Left colon (tissue), 2 donors: ENCODE results near the gene NOC4L. TPM values are rescaled to one million over a fixed set of nuclear protein-coding genes. Genes with fewer than 3 reads are reported as not detected.

Experiments
- ATAC-seq: fragments of 200-7000 bp; cut with Tn5 transposase; one replicate; pipeline ENCODE4 v1.9.1; 2020; ENCODE audit warnings: mild to moderate bottlenecking, moderate library complexity
- DNase-seq, 2 donors: peaks; one replicate each; pipeline ENCODE4 v3.0.0-alpha.2; 2020
- intact Hi-C, 2 donors: fragments of 100-400 bp; cut with DNase I in 1 of 2; cut with micrococcal nuclease in 1 of 2; formaldehyde crosslinking; loops; one replicate each; pipeline versions ENCODE4 v1.11.2 to v1.14.0; 2022; cut with DNase I, micrococcal nuclease
- total RNA-seq, 2 donors: library from RNA; stranded (reverse); fragmentation: NEBNext Ultra II Directional; extraction: Animal tissue kit (Norgen Biotek cat#: 25700); gene quantifications; one replicate each; pipeline ENCODE4 v1.2.1, GENCODE V29; 2021
- donor health status: DM: no; HTN: no; CAD: no.
- donor health status: DM: yes; HTN: yes; CAD: no.

Gene NOC4L
- total RNA-seq, 2 donors from 2014 or later, result 13.3 to 19.9 TPM

DNA sequence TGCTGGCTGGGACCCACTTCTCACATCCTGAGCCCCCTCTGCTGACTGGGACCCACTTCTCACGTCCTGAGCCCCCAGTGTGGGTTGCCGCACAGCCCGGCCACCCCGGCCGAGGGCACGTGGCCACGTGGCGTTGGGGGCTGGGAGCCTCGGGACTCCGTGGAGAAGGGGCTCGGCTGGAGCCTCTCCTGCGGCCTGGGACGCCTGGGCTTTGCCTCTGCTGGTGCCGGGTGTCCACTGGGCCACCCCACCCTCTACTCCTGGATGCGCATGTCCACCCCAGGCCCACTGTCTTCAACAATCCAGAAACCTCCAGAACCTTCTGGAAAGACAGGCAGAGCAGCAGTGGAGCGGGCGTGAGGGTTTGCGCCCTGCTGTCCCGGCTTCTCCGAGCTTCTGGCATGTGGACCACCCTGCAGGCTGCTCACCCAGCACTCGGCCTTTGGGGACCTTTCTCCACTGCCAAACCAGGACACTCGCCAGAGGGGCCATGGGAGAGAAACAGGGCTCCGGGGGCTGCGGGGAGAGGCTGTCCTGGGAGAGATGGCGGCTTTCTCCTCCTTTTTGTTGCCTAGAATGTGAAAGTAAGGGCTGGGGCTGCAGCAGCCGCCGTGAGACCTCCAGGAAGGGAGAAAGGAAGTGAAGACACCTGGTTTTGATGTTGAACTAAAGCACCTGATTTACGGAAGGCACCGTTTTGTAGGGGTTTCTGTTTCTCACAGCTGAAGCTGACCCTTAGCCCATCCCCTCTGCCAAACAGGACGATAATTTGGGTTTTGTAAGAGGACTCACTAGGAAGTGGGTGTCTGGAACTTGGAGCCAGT, 30.0 kb downstream of the NOC4L start:
- intact Hi-C loops, result no loop called here
- ATAC-seq (no peak), DNase-seq (no peak)

DNA sequence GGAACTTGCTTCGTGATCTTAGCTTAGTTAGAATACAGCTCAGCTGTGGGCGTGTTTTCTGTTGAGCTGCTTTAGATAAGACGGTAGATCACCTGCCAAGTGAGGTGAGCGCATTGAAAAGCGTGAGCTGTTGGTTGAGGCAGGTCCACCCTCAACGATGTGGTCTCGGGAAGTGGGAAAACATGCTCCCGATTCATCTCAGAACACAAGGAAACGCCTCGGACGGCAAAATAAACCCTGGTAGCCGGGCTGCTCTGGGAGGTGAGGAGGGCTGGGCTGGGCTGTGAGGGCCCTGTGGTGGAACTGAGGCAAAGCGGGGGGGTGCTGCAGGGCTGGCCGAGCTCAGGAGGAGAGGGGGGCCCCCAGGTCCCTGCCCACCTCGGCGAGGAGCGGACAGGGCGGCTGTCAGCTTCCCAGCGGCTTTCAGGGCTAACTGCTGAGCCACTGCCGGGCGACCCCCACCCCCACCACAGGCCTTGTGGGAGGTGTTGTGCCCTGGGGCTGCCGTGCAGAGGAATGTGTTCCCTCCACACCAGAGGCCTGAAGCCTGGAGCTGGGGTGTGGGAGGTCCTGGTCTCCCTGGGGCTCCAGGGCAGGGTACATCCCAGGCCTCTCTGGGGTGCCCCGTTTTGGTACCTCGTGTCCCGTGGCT, 30.7 kb downstream of the NOC4L start:
- intact Hi-C loops, result no loop called here
- peak; percentile 44 for ATAC-seq

DNA sequence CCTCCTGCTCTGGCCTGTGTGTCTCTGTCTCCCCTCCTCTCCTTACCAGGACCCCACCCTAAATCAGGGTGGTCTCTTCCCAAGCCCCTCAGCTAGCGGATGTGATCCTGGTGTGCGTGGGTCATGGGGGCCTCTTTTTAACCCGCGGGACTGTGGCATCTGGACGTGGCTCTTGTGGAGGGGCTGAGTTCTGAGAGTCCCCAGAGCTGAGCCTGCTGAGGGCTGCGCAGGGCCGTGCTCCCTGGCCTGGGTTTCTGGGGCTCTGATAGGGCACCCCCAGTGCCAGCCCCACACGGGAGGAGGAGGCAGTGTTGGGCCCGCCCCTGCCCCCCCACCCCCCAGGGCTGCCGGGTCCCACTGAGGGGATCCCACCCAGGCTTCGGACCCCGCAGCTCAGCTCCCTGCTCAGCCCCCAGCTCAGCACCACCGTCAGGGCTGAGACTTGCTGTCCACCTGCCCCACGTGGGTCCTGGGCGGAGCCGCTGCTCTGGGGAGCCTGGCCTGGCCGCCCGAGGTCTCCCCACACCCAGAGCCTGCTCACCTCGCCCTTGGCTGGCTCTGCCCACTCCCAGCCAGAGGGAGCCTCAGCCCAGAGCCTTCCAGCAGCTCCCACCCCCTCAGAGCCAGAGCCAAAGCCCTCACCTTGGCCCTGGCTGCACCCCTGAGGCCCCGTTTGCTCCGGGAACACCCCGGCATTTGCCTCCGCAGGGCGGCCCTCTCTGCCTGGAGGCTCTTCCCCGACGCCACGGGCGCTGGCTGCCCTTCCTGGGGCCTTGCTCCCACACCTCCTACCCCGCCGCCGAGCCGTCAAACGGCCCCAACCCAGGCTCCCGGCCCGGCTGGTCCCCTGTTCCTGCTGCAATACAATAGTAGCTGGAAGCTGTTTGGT, 31.5 kb downstream of the NOC4L start:
- no peak for DNase-seq
- intact Hi-C loops, result no loop called here
- peak; percentile 27 for ATAC-seq

More for the DNA sequence above, 30.7 kb downstream of the NOC4L start:
- DNase-seq, result no peak

DNA sequence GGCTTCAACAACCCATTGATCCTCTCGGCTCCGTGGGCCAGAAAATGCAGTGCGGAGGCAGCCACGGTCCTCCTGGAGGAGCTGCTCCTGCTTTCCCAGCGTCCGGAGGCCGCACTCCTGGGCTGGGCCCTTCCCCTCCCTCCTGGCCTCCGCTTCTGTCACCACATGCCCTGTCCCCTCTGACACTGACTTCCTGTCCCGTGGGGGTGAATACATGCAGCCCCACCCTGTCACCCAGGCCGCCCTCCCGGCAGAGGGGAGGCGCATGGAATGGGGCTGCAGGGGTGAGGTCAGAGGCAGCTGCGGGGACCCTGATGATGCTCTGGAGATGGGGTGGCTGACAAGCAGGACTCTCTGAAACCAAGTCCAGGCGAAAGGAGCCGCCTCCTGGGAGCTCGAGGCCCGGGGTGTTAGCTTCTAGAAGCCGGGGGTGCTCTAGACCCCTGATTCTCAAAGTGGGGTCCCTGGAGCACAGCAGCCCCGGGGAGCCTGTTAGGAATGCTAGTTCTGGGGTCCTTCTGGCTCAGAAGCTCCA, 32.2 kb downstream of the NOC4L start:
- intact Hi-C loops, result no loop called here
- no peak for ATAC-seq
- DNase-seq, result no peak

DNA sequence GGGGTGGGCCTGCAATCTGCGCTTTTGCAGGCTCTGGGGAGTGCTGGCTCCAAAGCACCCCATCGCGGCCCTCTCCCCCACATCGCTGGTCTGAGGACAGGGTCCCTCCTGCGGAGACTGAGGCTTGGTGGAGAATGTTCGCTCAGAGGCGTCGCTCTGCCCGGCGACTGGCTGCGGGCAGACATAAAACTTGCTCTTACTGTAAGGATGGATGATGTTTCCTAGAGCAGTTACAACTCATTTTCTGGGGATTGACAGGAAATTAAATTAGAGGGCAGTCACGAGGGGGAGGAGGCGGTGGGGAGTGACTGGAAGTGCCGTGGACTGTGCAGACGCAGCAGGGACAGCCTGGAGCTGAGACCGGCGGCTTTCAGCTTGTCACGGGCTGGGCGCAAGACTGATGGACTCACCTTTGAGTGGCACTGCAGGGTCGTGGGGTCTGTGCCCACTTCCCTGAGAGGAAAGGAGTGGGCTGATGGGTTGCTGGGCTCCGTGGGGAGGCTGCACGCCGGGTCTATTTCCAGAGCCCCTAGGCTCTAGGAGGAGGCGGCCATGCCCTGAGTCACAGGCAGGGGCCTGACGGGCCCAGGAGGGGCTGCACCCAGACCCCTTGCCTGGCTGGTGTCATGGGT, 32.8 kb downstream of the NOC4L start:
- intact Hi-C loops, result no loop called here
- ATAC-seq (no peak), DNase-seq (no peak)

DNA sequence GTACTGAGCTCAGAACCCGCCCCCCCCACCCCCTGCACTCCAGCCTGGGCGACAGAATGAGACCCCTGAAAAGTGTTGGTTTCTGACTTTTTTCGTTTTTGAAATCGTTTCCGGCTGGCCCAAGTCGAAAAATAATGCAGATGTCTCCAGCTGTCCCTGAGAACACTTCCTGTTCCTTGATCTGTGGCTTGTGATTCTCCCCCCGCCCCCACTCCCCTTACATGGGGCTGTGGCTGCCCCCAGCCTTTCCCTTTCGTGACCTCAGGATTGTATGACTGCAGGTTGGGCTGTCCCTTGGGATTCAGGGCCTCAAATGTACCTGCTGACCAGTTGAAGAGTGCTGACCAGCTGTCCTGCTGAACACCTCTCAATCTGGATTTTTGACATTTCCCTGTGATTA, 34.1 kb downstream of the NOC4L start:
- intact Hi-C loops, result no loop called here
- ATAC-seq (no peak), DNase-seq (no peak)

DNA sequence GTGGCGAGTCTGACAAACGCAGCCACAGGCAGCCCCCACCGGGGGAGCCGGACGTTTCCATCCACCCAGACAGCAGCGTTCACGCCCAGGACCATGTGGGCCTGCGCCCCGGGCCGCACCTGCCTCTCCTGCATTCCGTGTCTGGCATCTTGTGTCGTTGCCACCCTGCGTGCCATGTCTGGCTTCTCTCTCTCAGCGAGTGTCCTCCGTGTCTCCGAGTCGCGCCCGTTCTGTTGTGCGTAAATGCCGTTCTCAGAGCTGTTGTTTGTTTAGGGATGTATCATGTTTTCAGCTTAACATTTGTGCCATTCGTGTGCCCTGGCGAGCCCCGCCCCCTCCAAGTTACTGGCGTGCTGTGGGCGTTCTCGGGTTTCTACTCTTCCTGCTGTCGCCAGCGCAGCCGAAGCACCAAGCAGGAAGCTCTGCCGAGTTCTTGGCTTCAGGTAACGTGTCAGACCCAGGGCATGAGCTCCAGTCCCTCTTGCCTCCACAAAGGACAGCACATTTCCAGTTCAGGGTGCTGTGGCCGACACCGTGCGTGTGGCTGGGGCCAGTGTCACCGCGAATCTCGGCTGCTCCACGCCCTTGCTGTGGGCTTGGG, 34.6 kb downstream of the NOC4L start:
- DNase-seq, result peak in 1 of 2 donors; percentile 42
- peak; percentile 81 for ATAC-seq
- intact Hi-C loops, result no loop called here

DNA sequence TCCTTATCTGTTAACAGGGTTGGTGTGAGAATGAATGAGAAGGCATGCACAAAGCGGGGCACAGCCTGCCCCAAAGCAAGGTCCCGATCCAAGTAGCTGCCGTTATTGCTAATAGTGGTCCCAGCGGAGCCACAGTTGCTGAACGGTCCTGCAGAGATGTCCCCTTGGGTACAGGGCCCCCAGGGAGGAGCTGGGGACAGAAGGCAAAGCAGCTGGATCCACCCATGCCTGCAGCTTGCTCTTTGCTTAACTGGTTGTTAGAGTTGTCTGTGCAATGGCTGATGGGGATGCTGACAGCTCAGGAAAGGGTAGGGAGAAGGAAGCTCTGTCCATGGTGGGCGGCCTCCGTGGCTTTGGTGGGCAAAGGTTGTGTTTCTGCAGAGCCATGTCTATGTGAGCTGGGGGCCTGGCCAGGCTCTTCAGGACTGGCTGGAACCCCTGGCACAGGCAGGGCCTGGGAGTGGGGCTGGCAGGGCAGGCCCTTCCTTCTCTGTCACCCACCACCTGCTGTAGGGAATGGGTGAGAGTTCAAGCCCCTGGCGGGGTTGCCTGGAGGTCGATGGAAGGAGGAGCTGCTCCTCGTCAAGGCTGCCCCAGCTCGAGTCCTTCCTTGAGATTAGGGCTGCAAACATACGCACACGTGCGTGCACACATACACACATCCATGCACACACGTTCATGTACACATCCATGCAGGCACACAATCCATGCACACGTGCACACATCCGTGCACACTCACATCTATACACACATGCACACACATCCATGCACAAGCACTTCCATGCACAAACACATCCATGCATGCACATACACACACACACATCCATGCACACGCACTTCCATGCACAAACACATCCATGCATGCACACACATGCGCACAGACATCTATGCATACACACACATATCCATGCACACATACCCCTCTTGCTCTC, 35.4 kb downstream of the NOC4L start:
- intact Hi-C loops, result no loop called here
- ATAC-seq (no peak), DNase-seq (no peak)

DNA sequence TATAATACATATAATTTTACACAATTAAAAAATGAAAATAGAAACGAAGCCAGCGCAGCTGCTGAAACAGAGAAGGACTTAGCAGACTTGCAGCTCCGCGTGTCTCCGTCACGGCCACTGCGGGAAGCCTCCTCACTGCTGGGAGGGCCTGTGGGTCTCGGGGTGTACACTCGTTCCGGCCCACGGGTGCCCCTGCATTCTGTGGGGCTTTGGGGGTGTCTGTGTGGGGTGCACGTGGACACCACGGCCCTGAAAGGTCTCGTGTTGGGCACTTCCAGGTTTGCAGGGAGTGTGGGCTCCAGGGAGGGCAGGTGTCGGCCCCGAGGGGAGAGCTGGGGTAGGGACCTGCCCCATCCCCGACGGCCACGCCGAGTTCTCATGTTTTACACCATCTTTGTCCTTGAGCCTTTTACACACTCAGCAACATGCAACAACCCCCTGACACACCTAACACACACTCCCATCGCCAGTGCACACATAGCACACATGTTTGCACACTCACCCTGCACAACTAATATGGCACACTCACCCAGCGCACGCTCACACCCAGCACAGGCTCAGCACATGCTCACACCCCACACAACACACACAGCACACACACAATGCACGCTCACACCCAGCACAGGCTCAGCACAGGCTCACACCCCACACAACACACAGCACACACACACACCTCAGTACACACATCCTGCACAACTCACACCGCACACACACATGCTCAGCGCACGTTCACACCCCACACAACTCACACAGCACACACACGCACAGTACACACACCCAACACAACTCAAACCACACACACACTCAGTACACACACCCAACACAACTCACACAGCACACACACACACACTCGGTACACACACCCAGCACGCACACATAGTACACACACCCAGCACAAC, 36.6 kb downstream of the NOC4L start:
- ATAC-seq (no peak), DNase-seq (no peak)
- intact Hi-C loops, result no loop called here

DNA sequence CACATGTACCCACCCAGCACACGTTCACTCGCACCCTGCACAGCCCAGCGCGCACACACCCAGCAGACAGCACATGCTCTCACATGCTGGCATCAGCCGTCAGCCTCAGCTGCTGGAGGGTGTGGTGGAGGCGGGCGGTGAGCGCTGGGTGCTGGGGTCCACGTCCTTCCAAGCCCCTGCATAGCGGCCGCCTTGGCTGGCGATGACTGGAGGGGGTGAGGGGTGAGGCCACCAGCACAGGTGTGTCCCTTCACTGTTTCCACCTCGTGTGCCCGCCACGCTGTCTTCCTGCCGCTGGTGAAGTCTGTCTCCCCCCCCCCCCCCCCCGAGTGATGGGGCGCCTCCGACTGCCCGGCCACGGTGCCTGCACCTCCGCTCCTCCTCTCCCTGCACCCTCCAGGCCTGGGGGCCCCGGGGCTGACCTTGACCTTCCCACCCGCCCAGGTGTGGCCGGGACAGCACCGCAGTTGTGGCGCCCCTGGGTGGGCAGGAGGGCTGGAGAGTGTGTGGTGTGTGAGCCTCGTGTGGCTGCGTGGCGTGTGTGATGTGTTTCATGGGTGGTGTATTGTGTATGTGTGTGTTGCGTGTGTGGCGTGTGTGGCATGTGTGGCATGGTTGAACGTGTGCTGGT, 37.4 kb downstream of the NOC4L start:
- intact Hi-C loops, result no loop called here
- ATAC-seq (no peak), DNase-seq (no peak)

DNA sequence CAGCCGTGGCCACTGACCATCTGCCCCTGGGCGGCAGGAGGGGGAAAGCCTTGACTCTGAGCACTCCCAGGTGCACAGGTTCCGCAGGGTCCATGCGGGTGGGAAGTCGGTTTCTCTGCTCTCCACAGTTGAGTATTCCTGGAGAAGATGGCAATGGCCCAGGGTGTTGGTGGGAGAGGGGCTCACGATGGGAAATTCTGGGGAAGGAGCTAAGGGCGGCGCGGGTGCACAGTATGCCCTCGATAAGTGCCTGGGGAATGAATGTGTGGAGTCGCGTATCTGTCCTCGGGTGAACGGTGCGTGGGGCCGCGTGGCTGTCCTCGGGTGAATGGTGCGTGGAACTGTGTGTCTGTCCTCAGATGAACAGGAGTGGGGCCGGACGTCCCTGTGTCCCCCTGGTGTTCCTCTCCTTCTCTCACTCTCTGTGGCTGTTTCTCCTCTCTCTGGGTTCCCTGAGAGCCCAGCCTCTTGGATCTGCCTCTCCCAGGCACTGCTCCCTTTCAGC, 38.0 kb downstream of the NOC4L start:
- ATAC-seq (no peak), DNase-seq (no peak)
- intact Hi-C loops, result no loop called here

DNA sequence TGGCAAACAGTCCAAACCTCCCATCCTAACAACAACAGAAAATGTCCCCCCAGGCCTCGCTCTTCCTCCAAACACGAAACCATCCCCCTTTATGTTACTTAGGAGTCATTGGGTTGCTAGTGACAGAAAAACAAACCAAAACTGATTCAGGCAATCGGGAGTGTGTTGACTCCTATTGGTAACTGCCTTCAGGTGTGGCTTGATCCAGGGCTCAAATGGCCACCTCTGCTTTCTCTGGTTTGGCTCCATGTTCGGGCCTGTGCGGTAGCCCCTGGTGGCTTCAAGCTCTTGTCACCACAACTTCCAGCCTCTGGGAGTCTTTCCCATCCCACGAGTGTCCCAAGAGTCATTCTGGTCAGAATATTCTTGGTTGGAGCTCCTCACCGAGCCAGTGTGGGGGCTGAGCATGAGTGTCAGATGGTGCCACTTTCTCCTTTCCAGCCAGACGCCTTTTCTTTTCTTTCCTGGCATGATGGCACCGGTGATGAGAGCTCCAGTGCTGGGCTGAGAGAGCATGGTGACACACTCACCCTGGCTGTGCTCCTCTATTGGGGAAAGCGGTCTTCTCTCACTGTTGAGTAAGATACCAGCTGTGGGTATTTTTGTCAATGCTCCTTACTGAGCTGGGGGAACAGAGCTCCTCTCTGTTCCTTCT, 38.6 kb downstream of the NOC4L start:
- DNase-seq (no peak), ATAC-seq (no peak)
- intact Hi-C loops, result no loop called here

DNA sequence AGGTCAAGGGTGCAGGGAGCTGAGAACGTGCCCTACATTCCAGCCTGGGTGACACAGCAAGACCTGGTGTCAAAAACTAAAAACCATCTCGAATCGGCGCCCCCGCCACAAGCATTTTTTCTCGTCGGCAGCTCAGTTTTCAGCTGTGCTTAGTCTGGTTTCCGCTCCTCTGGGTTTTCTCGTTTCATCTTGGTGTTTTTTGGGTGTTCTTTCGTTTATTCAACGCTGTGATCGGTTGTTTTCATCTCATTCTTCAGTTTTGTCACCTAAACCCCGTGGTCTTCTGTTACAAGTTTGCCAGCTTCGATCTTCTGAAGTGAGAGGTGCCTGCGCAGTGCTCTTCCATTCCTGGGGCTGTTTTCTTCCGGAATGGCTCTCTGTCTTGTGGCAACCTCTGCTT, 41.4 kb downstream of the NOC4L start:
- intact Hi-C loops, result no loop called here
- DNase-seq (no peak), ATAC-seq (no peak)

DNA sequence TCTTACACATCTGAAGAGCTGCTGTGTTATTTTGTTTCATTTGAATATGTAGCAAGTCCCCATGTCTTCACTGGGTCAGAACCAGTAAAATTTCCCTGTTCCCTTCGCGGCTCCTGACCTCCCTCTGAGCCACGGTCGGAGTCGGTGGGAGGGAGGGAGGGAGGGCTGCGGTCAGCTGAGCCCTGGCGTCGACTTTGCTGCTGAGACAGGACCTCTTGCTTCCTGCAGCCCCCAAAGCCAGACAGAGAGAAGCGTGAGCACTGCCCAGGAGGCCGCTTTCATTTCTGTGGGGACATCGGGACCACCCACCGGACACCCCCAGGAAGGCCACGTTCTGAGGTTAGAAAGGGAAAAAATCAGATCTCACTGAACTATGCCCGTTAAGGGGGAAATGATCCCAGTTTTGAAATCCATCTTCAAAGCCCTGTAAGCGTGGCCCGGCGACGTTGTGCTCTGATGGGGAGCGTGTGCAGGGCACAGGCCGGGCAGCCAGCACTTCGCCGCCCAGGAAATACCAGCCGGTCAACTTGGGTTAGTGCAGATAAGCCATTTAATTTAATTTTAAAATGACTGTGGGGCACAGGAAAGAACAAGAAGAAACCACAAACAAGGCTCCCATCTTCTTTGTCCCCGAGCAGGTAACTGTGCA, 42.1 kb downstream of the NOC4L start:
- no peak for DNase-seq
- no peak for ATAC-seq
- intact Hi-C loops, result no loop called here
